ENCODE data around the gene M1AP.

The M1AP gene

DNA sequence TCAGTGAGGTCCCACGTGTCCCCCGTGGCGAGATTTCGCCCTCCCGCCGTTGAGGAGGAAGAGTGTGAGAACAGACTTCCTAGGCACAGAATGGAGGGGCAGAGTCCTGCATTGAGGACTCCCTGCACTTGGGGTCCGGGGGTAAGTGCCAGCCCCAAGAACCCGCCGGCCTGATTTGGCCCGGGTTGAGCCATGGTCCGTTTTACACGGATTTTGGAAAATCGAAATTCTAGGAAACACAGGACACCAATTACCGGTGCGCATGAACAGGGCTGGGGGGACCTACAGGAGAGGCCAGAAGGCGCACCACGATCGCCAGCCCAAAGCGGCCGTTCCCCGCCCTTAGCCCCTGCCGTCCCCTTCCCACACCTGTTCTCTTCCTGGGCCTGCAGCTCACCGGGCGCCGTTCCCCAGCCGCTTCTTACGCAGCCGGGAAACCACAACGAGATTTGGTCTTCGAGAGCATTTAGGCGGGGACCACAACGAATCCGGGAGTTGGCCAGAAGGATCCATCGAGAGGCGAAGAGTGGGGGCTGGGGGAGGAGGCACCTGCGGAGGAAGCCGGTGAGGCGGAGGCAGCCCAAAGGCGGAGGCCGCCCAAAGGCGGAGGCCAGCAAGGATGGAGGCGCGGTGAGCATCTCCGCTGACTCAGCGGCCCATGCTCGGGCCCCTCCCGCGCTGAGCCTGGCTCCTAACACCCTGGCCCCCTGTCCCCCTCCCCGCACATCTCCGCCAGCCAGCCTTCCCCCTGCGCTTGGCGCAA lies 134.3 kb downstream of the M1AP start:
- no peak for TF ChIP-seq POLR2A (IDR thresholded peaks at IDR 0.05; ENCODE audit: low read depth, low read length)
- TF ChIP-seq SPI1 (IDR thresholded peaks at IDR 0.05; ENCODE audit: low read depth, low read length): no peak
- no peak for TF ChIP-seq TAF1 (IDR thresholded peaks at IDR 0.05; ENCODE audit: low read depth, low read length)
- TF ChIP-seq POLR2AphosphoS5 (IDR thresholded peaks at IDR 0.05; ENCODE audit: low read depth, low read length): no peak
- no peak for TF ChIP-seq POU2F2 (IDR thresholded peaks at IDR 0.05; ENCODE audit: low read depth, low read length)
- FAIRE-seq: no peak
- no peak for DNase-seq (ENCODE audit: insufficient read length, low spot score)

DNA sequence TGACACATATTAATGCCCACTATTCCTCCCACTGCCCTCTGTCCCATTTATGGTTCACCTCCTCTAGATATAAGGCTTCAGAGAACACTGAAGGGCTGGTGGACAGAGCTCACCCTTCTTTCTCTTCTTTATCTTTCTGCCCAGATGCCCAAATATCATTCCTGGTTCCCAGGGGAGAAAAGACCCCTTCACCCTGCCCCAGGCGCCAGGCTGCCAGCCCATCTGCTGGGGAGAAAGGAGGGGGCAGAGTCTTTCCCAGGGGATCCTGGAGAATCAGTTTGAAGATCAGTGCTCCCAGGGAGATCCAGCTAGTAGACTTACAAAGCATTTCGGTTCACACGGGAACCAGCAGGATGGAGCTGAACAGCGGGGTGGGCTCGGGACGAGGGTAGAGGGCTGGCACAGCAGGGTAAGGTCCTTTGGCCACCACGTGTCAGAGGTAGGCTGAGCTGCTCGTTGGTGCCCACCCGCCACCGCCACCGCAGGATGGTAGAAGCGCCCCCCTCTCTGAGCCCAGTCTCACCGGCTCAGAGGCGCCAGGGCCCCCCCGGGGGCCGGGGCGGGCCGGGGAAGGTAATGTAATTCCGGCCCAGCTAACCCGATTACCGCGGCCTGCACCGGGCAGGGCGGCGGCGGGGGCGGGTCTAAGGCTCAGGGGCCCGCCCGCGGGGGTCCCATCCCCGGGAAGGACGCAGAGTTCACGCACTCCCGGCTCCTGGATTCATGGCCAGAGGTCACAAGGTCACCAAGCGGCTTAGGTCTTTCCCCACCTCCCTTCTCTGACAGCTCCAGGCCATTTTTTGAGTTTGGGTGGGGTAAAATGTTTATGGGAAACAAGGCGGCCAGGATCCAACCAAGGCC lies 135.2 kb downstream of the M1AP start:
- no peak for TF ChIP-seq SPI1 (IDR thresholded peaks at IDR 0.05; ENCODE audit: low read depth, low read length)
- no peak for TF ChIP-seq POLR2AphosphoS5 (IDR thresholded peaks at IDR 0.05; ENCODE audit: low read depth, low read length)
- DNase-seq (ENCODE audit: insufficient read length, low spot score): no peak
- no peak for FAIRE-seq

DNA sequence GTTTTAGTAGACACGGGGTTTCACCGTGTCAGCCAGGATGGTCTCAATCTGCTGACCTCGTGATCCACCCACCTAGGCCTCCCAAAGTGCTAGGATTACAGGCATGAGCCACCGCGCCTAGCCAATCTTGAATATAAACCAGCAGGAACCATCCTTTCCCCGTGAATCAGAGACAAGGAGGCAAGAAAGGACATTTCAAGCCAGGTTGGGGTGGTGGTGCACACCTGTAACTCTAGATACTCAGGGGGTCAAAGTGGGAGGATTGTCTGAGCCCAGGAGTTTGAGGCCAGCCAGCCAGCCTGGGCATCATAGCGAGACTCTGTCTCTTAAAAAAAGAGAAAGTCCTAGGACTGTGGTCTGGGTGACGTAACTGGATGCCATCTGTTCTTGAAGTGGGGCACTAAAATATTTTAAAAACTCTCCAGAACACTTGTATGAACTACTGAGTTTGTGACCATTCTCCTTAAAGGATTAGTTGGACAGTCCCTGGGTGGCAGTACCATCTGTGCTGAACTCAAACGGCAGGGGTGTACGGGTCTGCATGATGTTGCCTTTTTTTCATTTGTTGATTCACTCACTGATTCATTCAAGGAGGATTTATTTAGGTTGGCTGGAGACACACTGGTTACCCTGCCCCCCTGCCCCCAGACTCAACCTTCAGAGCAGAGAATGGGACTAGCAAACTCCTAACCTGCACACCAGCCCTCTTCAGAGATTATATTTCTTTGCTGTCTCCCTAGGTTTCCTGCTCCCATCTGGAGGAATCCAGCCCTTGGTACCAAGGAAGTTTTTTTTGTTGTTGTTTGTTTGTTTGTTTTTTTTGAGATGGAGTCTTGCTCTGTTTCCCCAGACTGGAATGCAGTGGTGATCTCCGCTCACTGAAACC lies 136.8 kb downstream of the M1AP start:
- TF ChIP-seq POU2F2 (IDR thresholded peaks at IDR 0.05; ENCODE audit: low read depth, low read length) (no peak), SPI1 (IDR thresholded peaks at IDR 0.05; ENCODE audit: low read depth, low read length) (no peak), POLR2A (IDR thresholded peaks at IDR 0.05; ENCODE audit: low read depth, low read length) (no peak), POLR2AphosphoS5 (IDR thresholded peaks at IDR 0.05; ENCODE audit: low read depth, low read length) (no peak), PAX5 (IDR thresholded peaks at IDR 0.05; ENCODE audit: insufficient read depth, low read length, severe bottlenecking) (no peak), TAF1 (IDR thresholded peaks at IDR 0.05; ENCODE audit: low read depth, low read length) (no peak)
- FAIRE-seq: no peak
- no peak for DNase-seq (ENCODE audit: insufficient read length, low spot score)

DNA sequence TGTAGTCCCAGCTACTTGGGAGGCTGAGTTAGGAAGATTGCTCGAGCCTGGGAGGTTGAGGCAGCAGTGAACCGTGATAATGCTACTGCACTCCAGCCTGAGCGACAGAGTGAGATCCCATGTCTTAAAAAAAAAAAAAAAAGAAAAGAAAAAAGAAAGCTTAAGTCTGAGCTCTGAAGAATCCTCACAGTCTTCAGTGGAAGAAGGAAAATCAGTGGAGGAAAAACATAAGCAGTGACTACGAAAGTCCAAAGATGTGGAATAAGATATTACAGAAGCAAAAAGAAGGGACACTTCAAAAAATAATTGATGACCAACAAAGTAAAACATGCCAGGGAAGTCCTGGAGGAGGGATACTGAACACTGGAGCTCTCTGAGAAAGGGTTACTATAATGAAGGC lies 137.9 kb downstream of the M1AP start:
- DNase-seq (ENCODE audit: insufficient read length, low spot score): no peak
- TF ChIP-seq POLR2A (IDR thresholded peaks at IDR 0.05; ENCODE audit: low read depth, low read length): no peak
- no peak for TF ChIP-seq SPI1 (IDR thresholded peaks at IDR 0.05; ENCODE audit: low read depth, low read length)
- no peak for TF ChIP-seq TAF1 (IDR thresholded peaks at IDR 0.05; ENCODE audit: low read depth, low read length)
- no peak for TF ChIP-seq POU2F2 (IDR thresholded peaks at IDR 0.05; ENCODE audit: low read depth, low read length)
- TF ChIP-seq PAX5 (IDR thresholded peaks at IDR 0.05; ENCODE audit: insufficient read depth, low read length, severe bottlenecking): no peak
- TF ChIP-seq POLR2AphosphoS5 (IDR thresholded peaks at IDR 0.05; ENCODE audit: low read depth, low read length): no peak
- no peak for FAIRE-seq

DNA sequence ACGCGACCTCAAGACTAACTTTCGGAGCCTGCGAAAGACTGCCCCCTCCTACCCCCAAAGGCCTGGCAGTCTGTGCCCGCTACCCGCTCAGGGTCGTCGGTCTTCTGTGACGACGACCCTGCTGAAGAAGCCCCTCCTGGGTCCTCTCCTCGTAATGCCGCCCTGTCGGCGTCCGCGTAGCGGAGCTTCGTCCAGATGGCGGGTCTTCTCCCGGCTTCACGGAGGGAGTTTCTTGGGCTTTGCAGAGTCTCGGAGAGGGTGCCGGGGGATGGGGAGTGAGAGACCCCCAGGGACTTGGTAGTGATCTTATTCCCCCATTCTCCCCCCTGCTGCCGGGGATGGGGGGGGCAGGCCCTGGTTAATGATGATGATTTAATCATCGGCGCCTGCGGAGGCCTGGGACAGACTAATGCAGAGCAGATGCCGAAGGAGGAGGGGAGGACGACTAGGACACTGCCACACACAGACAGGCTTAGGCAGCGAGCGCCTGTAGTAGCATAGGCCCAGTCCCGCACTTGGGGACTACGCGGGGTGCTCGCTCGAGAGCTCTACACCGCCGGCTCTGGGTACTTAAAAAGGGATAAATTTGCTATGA lies 140.1 kb downstream of the M1AP start:
- DNase-seq (ENCODE audit: insufficient read length, low spot score): no peak
- FAIRE-seq: no peak
- TF ChIP-seq POLR2A (IDR thresholded peaks at IDR 0.05; ENCODE audit: low read depth, low read length) (no peak), SPI1 (IDR thresholded peaks at IDR 0.05; ENCODE audit: low read depth, low read length) (no peak), PAX5 (IDR thresholded peaks at IDR 0.05; ENCODE audit: insufficient read depth, low read length, severe bottlenecking) (no peak), TAF1 (IDR thresholded peaks at IDR 0.05; ENCODE audit: low read depth, low read length) (no peak), POU2F2 (IDR thresholded peaks at IDR 0.05; ENCODE audit: low read depth, low read length) (no peak), POLR2AphosphoS5 (IDR thresholded peaks at IDR 0.05; ENCODE audit: low read depth, low read length) (no peak)

All from GM12891 (cell line).